ENCODE data around the gene VPS13A. TPM values are rescaled to one million over a fixed set of nuclear protein-coding genes. Genes with fewer than 3 reads are reported as not detected.
A peak's percentile ranks its signal among the peaks of the same experiment; 100 is the strongest.

VPS13A gene
- total RNA-seq, 1 donor from 2014 or later, result 37.8 TPM

- peaks cover 5% of the 10 kb centered on the region for H3K4me1 ChIP-seq
- TF ChIP-seq POLR2A (IDR thresholded peaks at IDR 0.05) (no peak), POLR2AphosphoS5 (IDR thresholded peaks at IDR 0.05; ENCODE audit: insufficient read depth in 1 of 2, low read depth in 1 of 2) (no peak), CTCF (IDR thresholded peaks at IDR 0.05) (no peak)
- H3K36me3 ChIP-seq, result no peaks in the 10 kb centered on the region
- H3K4me3 ChIP-seq, result no peak overlapping the region
- intact Hi-C loops (cut with DNase I), result no loop called here
- DNase-seq (ENCODE audit: extremely low spot score in 2 of 2), result no peak
- H3K27ac ChIP-seq, result no peak overlapping the region
- no peaks in the 10 kb centered on the region for H3K9me3 ChIP-seq
- H3K27me3 ChIP-seq, result no peaks in the 10 kb centered on the region
These were observed 127.2 kb downstream of the VPS13A start for GRCh38 chr9:77304543-77304942.

GRCh38 chr9:77305622-77306400, 128.5 kb downstream of the VPS13A start:
- no peaks in the 10 kb centered on the region for H3K27me3 ChIP-seq
- peaks cover 5% of the 10 kb centered on the region for H3K4me1 ChIP-seq
- H3K36me3 ChIP-seq, result peaks cover 0 to 1% of the 10 kb centered on the region in 2 donors
- no peak overlapping the region for H3K4me3 ChIP-seq
- no peaks in the 10 kb centered on the region for H3K9me3 ChIP-seq
- DNase-seq (ENCODE audit: extremely low spot score in 2 of 2), result no peak
- intact Hi-C loops (cut with DNase I), result no loop called here
- no peak overlapping the region for H3K27ac ChIP-seq
- peak in 1 of 2 donors; percentile 48 for TF ChIP-seq POLR2AphosphoS5 (IDR thresholded peaks at IDR 0.05; ENCODE audit: insufficient read depth in 1 of 2, low read depth in 1 of 2)
- TF ChIP-seq POLR2A (IDR thresholded peaks at IDR 0.05), result no peak
- no peak for TF ChIP-seq CTCF (IDR thresholded peaks at IDR 0.05)

- TF ChIP-seq CTCF (IDR thresholded peaks at IDR 0.05), result no peak
- TF ChIP-seq POLR2AphosphoS5 (IDR thresholded peaks at IDR 0.05; ENCODE audit: insufficient read depth in 1 of 2, low read depth in 1 of 2), result no peak
- TF ChIP-seq POLR2A (IDR thresholded peaks at IDR 0.05), result no peak
- intact Hi-C loops (cut with DNase I), result no loop called here
These were observed 129.8 kb downstream of the VPS13A start for GRCh38 chr9:77307166-77307565.

GRCh38 chr9:77316058-77316457, 138.7 kb downstream of the VPS13A start:
- Histone ChIP-seq H3K9me3 (no peaks in the 10 kb centered on the region), H3K36me3 (peaks cover 0 to 5% of the 10 kb centered on the region in 2 donors), H3K4me3 (no peak overlapping the region), H3K27me3 (no peaks in the 10 kb centered on the region), H3K4me1 (no peaks in the 10 kb centered on the region), H3K27ac (no peak overlapping the region)
- intact Hi-C loops (cut with DNase I), result no loop called here
- DNase-seq (ENCODE audit: extremely low spot score in 2 of 2), result no peak
- TF ChIP-seq POLR2A (IDR thresholded peaks at IDR 0.05), result no peak
- TF ChIP-seq CTCF (IDR thresholded peaks at IDR 0.05), result no peak
- TF ChIP-seq POLR2AphosphoS5 (IDR thresholded peaks at IDR 0.05; ENCODE audit: insufficient read depth in 1 of 2, low read depth in 1 of 2), result no peak

More at GRCh38 chr9:77307166-77307565, 129.8 kb downstream of the VPS13A start:
- no peak for DNase-seq (ENCODE audit: extremely low spot score in 2 of 2)
- peaks cover 0 to 9% of the 10 kb centered on the region in 2 donors for H3K36me3 ChIP-seq
- H3K27ac ChIP-seq, result no peak overlapping the region
- H3K4me1 ChIP-seq, result peaks cover 5% of the 10 kb centered on the region
- no peaks in the 10 kb centered on the region for H3K9me3 ChIP-seq
- no peaks in the 10 kb centered on the region for H3K27me3 ChIP-seq
- no peak overlapping the region for H3K4me3 ChIP-seq

GRCh38 chr9:77325058-77325457, 147.7 kb downstream of the VPS13A start:
- intact Hi-C loops (cut with DNase I), result no loop called here
- no peak for DNase-seq (ENCODE audit: extremely low spot score in 2 of 2)
- H3K27me3 ChIP-seq, result no peaks in the 10 kb centered on the region
- no peak overlapping the region for H3K4me3 ChIP-seq
- no peaks in the 10 kb centered on the region for H3K4me1 ChIP-seq
- TF ChIP-seq POLR2A (IDR thresholded peaks at IDR 0.05), result no peak
- TF ChIP-seq CTCF (IDR thresholded peaks at IDR 0.05), result no peak
- no peak for TF ChIP-seq POLR2AphosphoS5 (IDR thresholded peaks at IDR 0.05; ENCODE audit: insufficient read depth in 1 of 2, low read depth in 1 of 2)
- H3K27ac ChIP-seq, result no peak overlapping the region
- peaks cover 0 to 13% of the 10 kb centered on the region in 2 donors for H3K36me3 ChIP-seq
- no peaks in the 10 kb centered on the region for H3K9me3 ChIP-seq
